ENCODE results near the gene BLM.

BLM gene

GRCh38 chr15:90690585-90690984, 26.6 kb upstream of the BLM start:
- Mint-ChIP-seq H3K27me3 (ENCODE audit: low read depth, poor library complexity) (peaks cover 5% of the 10 kb centered on the region), H3K9me3 (peaks cover 16% of the 10 kb centered on the region), H3K4me3 (no peak overlapping the region), H3K27ac (no peak overlapping the region), H3K36me3 (ENCODE audit: low read depth) (peaks cover 4% of the 10 kb centered on the region), H3K4me1 (no peaks in the 10 kb centered on the region)
- TF ChIP-seq CTCF (IDR thresholded peaks at IDR 0.05), result no peak
- no peak for DNase-seq

DNA sequence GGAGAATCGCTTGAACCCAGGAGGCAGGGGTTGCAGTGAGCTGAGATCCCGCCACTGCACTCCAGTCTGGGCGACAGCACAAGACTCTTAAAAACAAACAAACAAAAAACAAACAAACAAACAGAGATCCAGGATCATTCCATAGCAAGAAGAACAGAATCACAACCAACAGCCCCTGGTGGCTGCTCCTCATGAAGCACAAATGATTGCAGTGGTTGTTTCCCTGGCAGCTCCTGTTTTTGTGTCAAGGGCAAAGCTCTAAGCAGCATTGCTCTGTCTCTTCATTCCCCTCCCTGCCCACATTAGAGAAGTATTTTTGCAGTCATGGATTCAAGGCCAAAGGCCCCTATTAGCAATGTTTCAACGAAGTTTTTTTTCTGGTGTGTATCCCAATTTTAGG, 25.8 kb upstream of the BLM start:
- peaks cover 4% of the 10 kb centered on the region for H3K36me3 Mint-ChIP-seq (ENCODE audit: low read depth)
- no peak for DNase-seq
- peaks cover 5% of the 10 kb centered on the region for H3K27me3 Mint-ChIP-seq (ENCODE audit: low read depth, poor library complexity)
- no peak overlapping the region for H3K27ac Mint-ChIP-seq
- H3K4me3 Mint-ChIP-seq, result no peak overlapping the region
- H3K9me3 Mint-ChIP-seq, result peaks cover 16% of the 10 kb centered on the region
- H3K4me1 Mint-ChIP-seq, result no peaks in the 10 kb centered on the region
- no peak for TF ChIP-seq CTCF (IDR thresholded peaks at IDR 0.05)

GRCh38 chr15:90691982-90692773, 25.0 kb upstream of the BLM start:
- Mint-ChIP-seq H3K27ac (no peak overlapping the region), H3K4me3 (no peak overlapping the region), H3K27me3 (ENCODE audit: low read depth, poor library complexity) (peaks cover 9% of the 10 kb centered on the region), H3K4me1 (no peaks in the 10 kb centered on the region), H3K9me3 (peaks cover 16% of the 10 kb centered on the region), H3K36me3 (ENCODE audit: low read depth) (peaks cover 4% of the 10 kb centered on the region)
- no peak for DNase-seq
- no peak for TF ChIP-seq CTCF (IDR thresholded peaks at IDR 0.05)

- no peak for TF ChIP-seq CTCF (IDR thresholded peaks at IDR 0.05)
- Mint-ChIP-seq H3K36me3 (ENCODE audit: low read depth) (peaks cover 5% of the 10 kb centered on the region), H3K9me3 (no peaks in the 10 kb centered on the region), H3K27ac (no peak overlapping the region), H3K4me1 (no peaks in the 10 kb centered on the region), H3K4me3 (no peak overlapping the region), H3K27me3 (ENCODE audit: low read depth, poor library complexity) (peaks cover 9% of the 10 kb centered on the region)
- no peak for DNase-seq
Observed at GRCh38 chr15:90694987-90695386, 22.2 kb upstream of the BLM start.

GRCh38 chr15:90697175-90697574, 20.0 kb upstream of the BLM start:
- Mint-ChIP-seq H3K36me3 (ENCODE audit: low read depth) (peaks cover 12% of the 10 kb centered on the region), H3K4me1 (no peaks in the 10 kb centered on the region), H3K27me3 (ENCODE audit: low read depth, poor library complexity) (peaks cover 9% of the 10 kb centered on the region), H3K9me3 (peaks cover under 1% of the 10 kb centered on the region), H3K4me3 (no peak overlapping the region), H3K27ac (no peak overlapping the region)
- DNase-seq, result no peak
- no peak for TF ChIP-seq CTCF (IDR thresholded peaks at IDR 0.05)

DNA sequence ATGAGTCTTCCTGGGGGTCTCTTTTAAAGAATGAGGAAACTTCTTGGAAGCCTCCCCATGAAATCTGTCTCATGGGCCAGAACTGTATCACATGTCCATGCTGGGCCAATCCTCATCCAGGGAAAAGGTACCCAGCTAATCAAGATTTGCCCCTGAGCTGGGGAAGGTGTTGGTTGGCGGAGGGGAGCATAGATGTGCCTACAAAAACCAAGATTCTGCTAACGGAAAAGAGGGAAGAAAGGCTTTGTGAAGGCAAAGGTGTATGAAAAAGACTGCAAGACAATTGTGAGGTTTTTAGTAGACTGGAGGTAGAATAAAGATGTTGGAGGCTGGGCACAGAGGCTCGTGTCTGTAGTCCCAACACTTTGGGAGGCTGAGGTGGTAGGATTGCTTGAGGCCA, 18.5 kb upstream of the BLM start:
- Mint-ChIP-seq H3K36me3 (ENCODE audit: low read depth) (peaks cover 27% of the 10 kb centered on the region), H3K27me3 (ENCODE audit: low read depth, poor library complexity) (peaks cover 9% of the 10 kb centered on the region), H3K4me1 (no peaks in the 10 kb centered on the region), H3K4me3 (no peak overlapping the region), H3K9me3 (peaks cover 15% of the 10 kb centered on the region), H3K27ac (no peak overlapping the region)
- TF ChIP-seq CTCF (IDR thresholded peaks at IDR 0.05), result no peak
- no peak for DNase-seq

Data from nephron progenitor cell (in vitro differentiated cells).